Measurements from ENCODE around the gene SOX8. TPM values are rescaled to one million over a fixed set of nuclear protein-coding genes. Genes with fewer than 3 reads are reported as not detected.

Gene SOX8
- total and polyA plus RNA-seq, 5 donors = 0.97 to 2.1 (median 1.8) TPM

DNA sequence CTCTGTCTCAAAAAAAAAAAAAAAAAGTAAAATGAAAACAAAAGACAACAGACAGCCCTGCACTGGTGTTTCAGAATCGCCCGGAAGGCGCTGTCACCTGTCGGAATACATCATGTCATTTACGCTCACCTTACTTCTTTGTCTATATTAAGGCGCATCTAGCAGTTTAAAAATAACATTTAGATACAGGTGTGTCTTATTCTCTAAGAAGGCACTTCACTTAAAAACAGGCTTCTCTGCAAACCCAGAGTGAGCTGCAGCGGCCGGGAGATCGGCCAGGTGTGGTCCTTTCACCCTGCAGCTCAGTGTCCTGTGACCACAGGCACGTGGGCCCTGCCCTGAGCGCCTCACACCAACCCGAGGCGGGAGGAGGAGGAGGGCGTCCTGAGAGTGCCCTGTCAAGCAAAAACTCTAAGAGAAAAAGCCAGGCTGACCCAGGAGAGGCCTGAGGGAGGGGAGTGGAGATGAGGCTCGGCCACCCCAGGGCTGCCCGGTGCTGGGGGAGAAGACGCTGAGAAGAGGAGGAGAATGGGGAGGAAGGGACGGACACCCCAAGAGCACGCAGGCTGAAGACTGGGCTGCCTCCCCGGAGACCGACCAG is 7.5 kb upstream of the SOX8 start:
- no peaks in the 10 kb centered on the region for H3K9me3 ChIP-seq (ENCODE audit: control insufficient read depth, low read length)
- no peak overlapping the region for H3K27ac ChIP-seq (ENCODE audit: low read length)
- DNase-seq = peak in 2 of 3 donors; percentile 51 to 52
- H3K4me3 ChIP-seq (ENCODE audit: low read length) = no peak overlapping the region
- no peak for ATAC-seq
- intact Hi-C loops (cut with DNase I) = no loop called here
- WGBS = 54% methylated on average over 21 of the region's 21 CpGs
- no peaks in the 10 kb centered on the region for H3K27me3 ChIP-seq (ENCODE audit: control insufficient read depth, insufficient read depth)
- H3K4me1 ChIP-seq (ENCODE audit: control insufficient read depth, insufficient read depth, low read length) = peaks cover 4% of the 10 kb centered on the region

DNA sequence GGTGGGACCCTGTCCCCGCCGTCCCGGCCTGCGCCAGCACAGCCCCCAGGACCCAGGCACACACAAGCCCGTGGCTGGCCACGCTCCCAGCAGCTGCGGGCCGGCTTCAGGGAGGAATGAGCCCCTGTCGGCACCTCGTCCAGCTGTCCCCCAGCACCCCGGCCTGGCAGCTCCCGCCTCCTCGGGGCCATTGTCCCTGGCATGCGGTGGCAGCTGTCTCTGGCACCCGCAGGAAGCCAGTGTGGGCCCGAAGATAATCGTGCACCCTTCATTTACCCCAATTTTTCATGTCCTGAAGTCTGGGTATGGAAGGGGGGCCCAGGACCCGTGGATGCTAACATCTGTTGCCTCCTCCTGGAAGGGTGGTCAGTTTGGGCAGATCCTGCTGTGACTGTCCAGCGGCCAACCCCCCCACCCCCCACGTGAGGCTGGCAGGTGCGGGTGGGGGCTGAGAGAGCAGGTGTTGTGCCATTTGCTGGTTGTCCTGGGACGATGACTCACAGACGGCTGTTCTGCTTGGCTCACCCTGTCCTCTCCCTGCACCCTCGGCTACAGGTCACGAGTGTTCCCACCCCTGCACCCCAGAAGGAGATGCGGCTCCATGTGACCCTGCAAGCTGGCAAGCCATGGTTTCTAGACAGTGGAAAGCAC is 6.8 kb upstream of the SOX8 start:
- Histone ChIP-seq H3K27me3 (ENCODE audit: control insufficient read depth, insufficient read depth) (no peaks in the 10 kb centered on the region), H3K9me3 (ENCODE audit: control insufficient read depth, low read length) (no peaks in the 10 kb centered on the region), H3K4me3 (ENCODE audit: low read length) (no peak overlapping the region), H3K4me1 (ENCODE audit: control insufficient read depth, insufficient read depth, low read length) (no peaks in the 10 kb centered on the region), H3K27ac (ENCODE audit: low read length) (no peak overlapping the region)
- WGBS = 41% methylated on average over 26 of the region's 26 CpGs
- intact Hi-C loops (cut with DNase I) = no loop called here
- DNase-seq (peak in 2 of 3 donors; percentile 64 to 72), ATAC-seq (no peak)

DNA sequence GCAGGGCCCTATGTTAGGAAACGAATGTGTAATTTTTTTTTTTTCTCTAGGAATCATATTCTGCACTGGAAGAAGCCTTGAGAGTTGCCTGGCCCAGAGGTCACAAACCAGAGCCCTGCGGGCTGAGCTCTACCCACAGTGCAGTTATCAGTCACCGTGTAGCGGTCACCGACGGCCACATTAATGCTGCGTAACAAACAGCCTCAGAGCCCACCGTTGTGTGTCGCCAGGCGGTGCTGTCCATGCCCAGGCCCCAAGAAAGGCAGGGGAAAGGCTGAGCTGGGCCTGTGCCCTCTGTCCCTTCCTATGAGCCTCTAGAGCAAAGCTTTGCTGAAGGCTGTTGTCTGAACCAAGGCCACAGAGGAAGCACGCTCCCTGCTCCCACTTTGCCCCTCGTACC is 6.3 kb upstream of the SOX8 start:
- DNase-seq (peak in 1 of 3 donors; percentile 25), ATAC-seq (no peak)
- Histone ChIP-seq H3K4me3 (ENCODE audit: low read length) (no peak overlapping the region), H3K27ac (ENCODE audit: low read length) (no peak overlapping the region), H3K27me3 (ENCODE audit: control insufficient read depth, insufficient read depth) (no peaks in the 10 kb centered on the region), H3K4me1 (ENCODE audit: control insufficient read depth, insufficient read depth, low read length) (no peaks in the 10 kb centered on the region), H3K9me3 (ENCODE audit: control insufficient read depth, low read length) (no peaks in the 10 kb centered on the region)
- intact Hi-C loops (cut with DNase I) = no loop called here
- 92% methylated on average over 12 of the region's 12 CpGs for WGBS

DNA sequence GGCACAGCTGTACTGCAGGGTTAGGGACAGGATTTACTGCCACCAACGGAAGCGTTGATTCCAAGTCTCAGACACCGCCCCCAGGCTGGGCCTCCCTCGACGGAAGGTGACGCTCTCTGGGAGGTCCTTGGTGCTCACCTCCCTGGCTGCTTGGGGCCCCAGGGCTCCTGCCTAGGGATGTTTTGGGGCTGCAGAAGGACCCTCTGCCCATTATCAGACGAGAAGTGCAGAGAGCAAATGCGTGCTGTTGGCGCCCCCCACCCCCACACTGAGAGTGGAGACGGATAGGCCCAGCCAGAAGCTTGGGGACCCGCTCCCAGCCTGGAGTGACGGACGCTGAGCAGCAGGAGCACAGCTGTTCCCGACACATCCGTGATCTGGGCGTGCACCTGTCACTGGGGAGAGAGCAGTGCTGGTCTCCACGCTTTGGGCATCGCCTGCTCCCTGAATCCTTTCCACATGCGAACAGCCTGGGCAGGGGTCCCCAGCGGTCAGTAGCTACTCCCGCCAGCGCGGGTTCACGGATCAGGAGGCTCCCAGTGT is 5.1 kb upstream of the SOX8 start:
- intact Hi-C loops (cut with DNase I) = no loop called here
- ATAC-seq = no peak
- 75% methylated on average over 24 of the region's 24 CpGs for whole genome bisulfite sequencing

DNA sequence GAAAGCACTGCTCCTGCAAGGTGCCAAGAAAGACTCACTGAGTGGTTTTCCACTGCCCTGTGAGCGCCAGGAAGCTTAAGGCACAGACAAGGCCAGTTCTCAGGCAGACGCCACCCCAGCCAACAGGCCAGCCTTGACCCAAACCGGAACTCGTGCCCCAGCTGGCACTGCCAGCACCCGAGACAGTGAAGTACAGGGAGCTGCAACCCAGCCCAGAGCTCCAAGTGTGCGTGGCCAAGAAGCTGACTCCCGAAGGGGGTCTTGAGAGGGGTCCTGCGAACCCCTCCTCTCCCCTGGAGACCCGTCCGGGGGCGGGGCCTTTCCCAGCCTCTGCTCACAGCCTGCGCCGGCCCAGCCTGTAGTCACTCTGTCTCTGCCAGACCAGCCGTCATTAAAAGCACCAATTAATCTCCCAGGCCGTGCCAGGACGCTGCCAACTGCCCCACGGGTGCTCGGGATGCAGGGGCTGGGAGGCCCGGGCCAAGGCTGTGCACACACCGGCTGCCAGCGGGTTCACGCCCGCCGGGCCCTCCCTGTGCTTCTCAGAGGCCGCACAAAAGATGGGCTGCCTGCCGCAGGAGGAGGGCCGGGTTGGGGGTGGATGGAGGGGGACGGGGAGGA is 4.4 kb upstream of the SOX8 start:
- no peaks in the 10 kb centered on the region for H3K4me1 ChIP-seq (ENCODE audit: control insufficient read depth, insufficient read depth, low read length)
- ATAC-seq = peak in 1 of 2 donors; percentile 6
- H3K27me3 ChIP-seq (ENCODE audit: control insufficient read depth, insufficient read depth) = no peaks in the 10 kb centered on the region
- no peak overlapping the region for H3K27ac ChIP-seq (ENCODE audit: low read length)
- H3K4me3 ChIP-seq (ENCODE audit: low read length) = no peak overlapping the region
- DNase-seq = peak; percentile 53 to 83 (median 73)
- intact Hi-C loops (cut with DNase I) = no loop called here
- 55% methylated on average over 28 of the region's 28 CpGs for WGBS
- H3K9me3 ChIP-seq (ENCODE audit: control insufficient read depth, low read length) = no peaks in the 10 kb centered on the region

More for the DNA sequence above, 5.1 kb upstream of the SOX8 start:
- H3K9me3 ChIP-seq (ENCODE audit: control insufficient read depth, low read length) = no peaks in the 10 kb centered on the region
- DNase-seq = peak in 2 of 3 donors; percentile 48 to 55
- no peaks in the 10 kb centered on the region for H3K4me1 ChIP-seq (ENCODE audit: control insufficient read depth, insufficient read depth, low read length)
- H3K4me3 ChIP-seq (ENCODE audit: low read length) = no peak overlapping the region
- no peak overlapping the region for H3K27ac ChIP-seq (ENCODE audit: low read length)
- no peaks in the 10 kb centered on the region for H3K27me3 ChIP-seq (ENCODE audit: control insufficient read depth, insufficient read depth)

DNA sequence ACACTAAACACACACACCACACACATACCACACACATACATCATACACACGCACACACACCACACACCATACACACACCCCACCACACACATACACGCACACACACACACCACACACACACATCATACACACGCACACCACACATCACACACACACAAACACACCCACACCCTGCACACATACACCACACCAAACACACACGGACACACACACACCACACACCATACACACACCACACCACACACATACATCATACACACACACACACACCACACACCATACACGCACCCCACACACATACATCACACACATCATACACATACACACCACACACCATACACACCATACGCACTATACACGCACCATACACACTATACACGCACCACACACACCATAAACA is 3.7 kb upstream of the SOX8 start:
- H3K27ac ChIP-seq (ENCODE audit: low read length) = no peak overlapping the region
- 95% methylated on average over 8 of the region's 8 CpGs for WGBS
- intact Hi-C loops (cut with DNase I) = no loop called here
- no peaks in the 10 kb centered on the region for H3K27me3 ChIP-seq (ENCODE audit: control insufficient read depth, insufficient read depth)
- no peak overlapping the region for H3K4me3 ChIP-seq (ENCODE audit: low read length)
- DNase-seq (no peak), ATAC-seq (no peak)
- H3K9me3 ChIP-seq (ENCODE audit: control insufficient read depth, low read length) = no peaks in the 10 kb centered on the region
- no peaks in the 10 kb centered on the region for H3K4me1 ChIP-seq (ENCODE audit: control insufficient read depth, insufficient read depth, low read length)

DNA sequence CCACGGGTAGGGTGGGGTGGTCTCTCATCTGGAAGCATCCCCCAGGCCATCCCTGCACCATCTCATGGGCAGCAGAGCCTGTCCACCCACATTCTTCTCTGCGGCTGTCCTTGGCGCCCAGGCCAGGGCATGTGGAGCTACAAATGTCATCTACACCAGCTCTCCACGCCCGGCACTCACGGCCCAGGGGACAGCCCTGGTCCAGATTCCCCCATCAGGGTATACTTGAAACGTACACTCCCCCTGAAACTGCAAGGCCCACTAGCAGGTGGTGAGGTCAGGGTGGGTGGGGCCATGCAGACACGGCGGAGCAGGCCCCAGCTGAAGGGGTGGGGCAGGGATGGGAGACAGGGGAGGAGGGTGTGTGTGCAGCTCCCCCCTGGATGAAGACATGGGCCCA is 3.2 kb upstream of the SOX8 start:
- 75% methylated on average over 9 of the region's 9 CpGs for WGBS
- Histone ChIP-seq H3K4me3 (ENCODE audit: low read length) (no peak overlapping the region), H3K27ac (ENCODE audit: low read length) (no peak overlapping the region), H3K27me3 (ENCODE audit: control insufficient read depth, insufficient read depth) (no peaks in the 10 kb centered on the region), H3K4me1 (ENCODE audit: control insufficient read depth, insufficient read depth, low read length) (no peaks in the 10 kb centered on the region), H3K9me3 (ENCODE audit: control insufficient read depth, low read length) (no peaks in the 10 kb centered on the region)
- no peak for ATAC-seq
- intact Hi-C loops (cut with DNase I) = no loop called here
- DNase-seq = peak in 2 of 3 donors; percentile 43 to 45

DNA sequence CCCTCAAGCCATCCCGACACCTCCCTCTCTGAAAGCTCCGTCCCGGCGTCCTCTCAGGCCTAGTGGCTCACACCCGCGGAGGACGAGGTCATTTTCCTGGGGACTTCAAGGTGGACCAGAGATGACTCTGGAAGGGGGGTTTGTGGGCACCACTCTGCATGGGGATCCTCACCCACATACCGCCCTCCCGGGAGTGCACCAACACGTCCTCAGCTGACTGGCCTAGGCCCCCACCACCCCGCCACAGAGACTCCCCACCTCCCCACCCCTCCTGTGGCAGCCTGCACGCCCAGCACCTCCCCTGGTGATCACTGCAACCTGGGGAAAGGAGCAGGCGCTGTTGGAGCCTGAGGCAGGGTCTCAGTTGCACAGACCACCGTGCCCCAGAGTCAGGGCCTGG is 2.4 kb upstream of the SOX8 start:
- WGBS = 89% methylated on average over 14 of the region's 14 CpGs

DNA sequence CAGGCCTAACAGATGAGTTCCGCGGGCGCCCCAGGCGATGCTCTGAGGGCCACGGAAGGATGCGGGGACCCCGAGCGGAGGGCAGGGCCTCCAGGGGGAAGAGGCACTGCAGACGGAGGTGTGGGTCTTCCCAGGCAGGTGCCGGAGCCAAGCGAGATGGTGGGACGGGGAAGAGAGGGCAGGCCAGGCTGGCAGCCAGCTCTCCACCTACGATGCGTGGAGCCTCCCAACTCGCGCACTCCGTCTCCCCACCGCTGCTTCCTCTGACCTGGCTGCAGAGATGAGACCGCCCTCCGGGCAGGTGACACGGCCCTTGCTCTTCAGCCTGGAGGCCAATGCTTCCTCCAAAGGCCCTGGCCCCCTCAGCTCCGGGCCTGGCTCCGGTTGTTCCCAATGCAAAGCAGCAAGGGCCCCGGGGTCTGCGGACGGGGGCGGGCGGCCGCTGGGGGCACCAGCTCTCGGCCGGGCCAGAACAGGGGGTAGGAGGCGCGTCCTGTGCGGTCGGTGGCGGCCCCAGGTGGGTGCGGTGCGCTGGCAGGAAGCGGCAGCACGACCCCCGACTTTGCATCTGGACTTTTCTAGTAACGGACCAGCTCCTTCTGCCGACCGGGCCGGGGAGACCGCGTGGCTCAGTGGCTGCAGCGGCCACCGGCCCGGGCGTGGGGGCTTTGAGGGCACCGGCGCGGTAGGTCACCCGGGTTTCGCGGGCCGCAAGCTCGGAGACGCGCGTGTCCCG is 1.5 kb upstream of the SOX8 start:
- no peaks in the 10 kb centered on the region for H3K9me3 ChIP-seq (ENCODE audit: control insufficient read depth, low read length)

More for the DNA sequence above, 2.4 kb upstream of the SOX8 start:
- Histone ChIP-seq H3K27me3 (ENCODE audit: control insufficient read depth, insufficient read depth) (no peaks in the 10 kb centered on the region), H3K4me1 (ENCODE audit: control insufficient read depth, insufficient read depth, low read length) (no peaks in the 10 kb centered on the region), H3K9me3 (ENCODE audit: control insufficient read depth, low read length) (no peaks in the 10 kb centered on the region), H3K27ac (ENCODE audit: low read length) (no peak overlapping the region), H3K4me3 (ENCODE audit: low read length) (no peak overlapping the region)
- intact Hi-C loops (cut with DNase I) = no loop called here
- DNase-seq (peak in 1 of 3 donors; percentile 47), ATAC-seq (no peak)

DNA sequence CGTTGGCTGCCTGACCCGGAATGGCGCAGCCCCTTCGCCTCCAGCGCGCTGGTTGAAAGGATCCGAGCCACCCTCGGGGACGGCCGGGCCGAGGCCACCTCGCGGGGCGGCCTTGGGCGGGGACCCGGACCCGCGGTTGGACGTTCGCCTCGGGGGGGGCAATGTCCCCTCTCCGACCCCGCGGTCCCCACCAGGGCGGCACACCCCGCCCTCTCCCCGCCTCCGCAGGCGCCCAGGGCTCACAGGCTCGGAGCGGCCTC is 1.0 kb upstream of the SOX8 start:
- ATAC-seq (no peak), DNase-seq (no peak)
- Histone ChIP-seq H3K4me1 (ENCODE audit: control insufficient read depth, insufficient read depth, low read length) (no peaks in the 10 kb centered on the region), H3K27ac (ENCODE audit: low read length) (no peak overlapping the region), H3K9me3 (ENCODE audit: control insufficient read depth, low read length) (no peaks in the 10 kb centered on the region), H3K4me3 (ENCODE audit: low read length) (peak overlapping the region; percentile 62), H3K27me3 (ENCODE audit: control insufficient read depth, insufficient read depth) (no peaks in the 10 kb centered on the region)
- WGBS = under 1% methylated on average over 31 of the region's 31 CpGs
- intact Hi-C loops (cut with DNase I) = no loop called here

More for the DNA sequence above, 1.5 kb upstream of the SOX8 start:
- no peaks in the 10 kb centered on the region for H3K4me1 ChIP-seq (ENCODE audit: control insufficient read depth, insufficient read depth, low read length)
- H3K27ac ChIP-seq (ENCODE audit: low read length) = no peak overlapping the region
- peak in 2 of 3 donors; percentile 59 to 67 for DNase-seq
- no peak for ATAC-seq
- WGBS = 29% methylated on average over 63 of the region's 63 CpGs
- no peaks in the 10 kb centered on the region for H3K27me3 ChIP-seq (ENCODE audit: control insufficient read depth, insufficient read depth)
- intact Hi-C loops (cut with DNase I) = no loop called here
- H3K4me3 ChIP-seq (ENCODE audit: low read length) = peak overlapping the region; percentile 62

All from right cardiac atrium (tissue), 5 donors.